Activated T-cell treated with anti-CD3 and anti-CD28 coated beads, Interleukin-2, amount 50 U/mL, for 72 hours (primary cell): ENCODE results near the gene NVL. TPM values are rescaled to one million over a fixed set of nuclear protein-coding genes. Genes with fewer than 3 reads are reported as not detected.
A peak's percentile ranks its signal among the peaks of the same experiment; 100 is the strongest.
"Not testable (repeated sequence)": the region's sequence is repeated elsewhere in the genome, so short reads cannot be mapped to it uniquely, and the experiment has no call there.

Experiments used
- ATAC-seq, 2 donors: fragments of 150-1000 bp; cut with Tn5 transposase; replicated peaks in 1 of 2; 2 replicates each; pipeline ENCODE4 v1.10.0; 2021; ENCODE audit warnings: moderate library complexity in 2 of 2, mild to moderate bottlenecking in 1 of 2
- DNase-seq, 2 donors: peaks; one replicate each; pipeline ENCODE4 v3.0.0; 2021 to 2022; ENCODE audit warnings: mixed read lengths in 1 of 2
- H3K27ac Mint-ChIP-seq: one replicate; pipeline ENCODE4 v1.8.0; 2022; ENCODE audit warnings: mild to moderate bottlenecking, moderate library complexity, mixed read lengths
- H3K27me3 Mint-ChIP-seq: one replicate; pipeline ENCODE4 v1.8.0; 2022; ENCODE audit warnings: low read depth, mixed read lengths
- H3K36me3 Mint-ChIP-seq, 2 donors: one replicate each; pipeline ENCODE4 v1.8.0; 2022; ENCODE audit warnings: mixed read lengths in 2 of 2, mild to moderate bottlenecking in 1 of 2; ENCODE audit not compliant: insufficient read depth in 2 of 2
- H3K4me1 Mint-ChIP-seq: one replicate; pipeline ENCODE4 v1.8.0; 2022; ENCODE audit warnings: low read depth, mixed read lengths
- H3K4me3 Mint-ChIP-seq, 2 donors: one replicate each; pipeline ENCODE4 v1.8.0; 2022; ENCODE audit warnings: mild to moderate bottlenecking in 2 of 2, mixed read lengths in 2 of 2, moderate library complexity in 2 of 2
- H3K9me3 Mint-ChIP-seq, 2 donors: one replicate each; pipeline ENCODE4 v1.8.0; 2022; ENCODE audit warnings: mixed read lengths in 2 of 2
- total RNA-seq, 2 donors: library from RNA; stranded (reverse); gene quantifications; one replicate each; pipeline ENCODE4 v1.2.3, GENCODE V29; 2022

The NVL gene
- total RNA-seq, 2 donors from 2014 or later: 39.0 to 51.7 TPM

DNA sequence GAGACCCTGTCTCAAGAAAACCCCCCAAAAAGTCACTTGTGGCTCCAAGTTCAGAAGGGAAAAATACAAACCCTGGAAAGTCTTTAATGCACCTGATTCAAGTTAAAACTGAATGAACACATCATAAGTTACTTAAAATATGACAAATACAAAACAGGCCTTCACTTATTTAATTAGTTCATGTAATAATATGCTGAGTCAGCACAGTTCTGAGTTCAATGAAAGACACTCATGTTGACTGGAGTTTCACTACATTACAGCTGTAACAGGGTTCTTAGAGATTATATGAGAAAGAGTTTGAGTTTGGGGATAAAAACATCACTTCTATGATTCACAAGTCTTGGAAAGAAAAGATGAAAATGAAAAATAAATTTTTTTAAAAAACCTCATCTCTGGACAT, 96.0 kb downstream of the NVL start:
- Mint-ChIP-seq H3K9me3 (no peaks in the 10 kb centered on the region), H3K27me3 (no peaks in the 10 kb centered on the region), H3K4me3 (no peak overlapping the region), H3K4me1 (no peaks in the 10 kb centered on the region), H3K27ac (no peak overlapping the region), H3K36me3 (peaks cover 0 to 10% of the 10 kb centered on the region in 2 donors)
- no peak for DNase-seq
- ATAC-seq: no peak

DNA sequence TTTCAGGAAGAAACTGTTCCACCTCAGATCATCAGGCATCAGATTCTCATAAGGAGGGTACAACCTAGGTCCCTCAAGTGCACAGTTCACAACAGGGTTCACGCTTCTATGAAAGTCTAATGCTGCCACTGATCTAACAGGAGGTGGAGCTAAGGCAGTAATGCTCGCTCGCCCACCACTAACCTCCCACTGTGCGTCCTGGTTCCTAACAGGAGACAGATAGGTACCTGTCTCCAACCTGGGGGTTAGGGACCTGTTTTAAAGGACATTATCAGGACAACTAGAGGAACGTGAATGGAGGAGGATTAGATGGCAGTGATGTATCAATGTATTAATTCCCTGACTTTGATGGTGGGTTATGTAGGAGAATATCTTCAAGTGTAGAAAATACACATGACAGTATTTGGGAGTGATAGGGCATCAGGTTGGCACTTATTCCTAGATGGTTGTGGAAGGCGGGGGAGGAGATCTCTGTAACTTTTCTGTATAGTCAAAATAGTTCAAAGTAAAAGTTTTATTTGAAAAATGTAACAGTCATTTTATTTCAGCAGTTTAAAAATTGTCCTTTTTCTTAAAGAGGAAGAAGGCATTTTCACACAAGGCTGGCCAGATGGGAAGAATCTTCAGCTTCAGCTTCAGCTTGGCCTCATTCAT, 103.0 kb downstream of the NVL start:
- Mint-ChIP-seq H3K4me3 (no peak overlapping the region), H3K9me3 (no peaks in the 10 kb centered on the region), H3K27me3 (no peaks in the 10 kb centered on the region), H3K4me1 (no peaks in the 10 kb centered on the region), H3K27ac (no peak overlapping the region), H3K36me3 (peaks cover 0 to 15% of the 10 kb centered on the region in 2 donors)
- ATAC-seq: no peak
- no peak for DNase-seq

DNA sequence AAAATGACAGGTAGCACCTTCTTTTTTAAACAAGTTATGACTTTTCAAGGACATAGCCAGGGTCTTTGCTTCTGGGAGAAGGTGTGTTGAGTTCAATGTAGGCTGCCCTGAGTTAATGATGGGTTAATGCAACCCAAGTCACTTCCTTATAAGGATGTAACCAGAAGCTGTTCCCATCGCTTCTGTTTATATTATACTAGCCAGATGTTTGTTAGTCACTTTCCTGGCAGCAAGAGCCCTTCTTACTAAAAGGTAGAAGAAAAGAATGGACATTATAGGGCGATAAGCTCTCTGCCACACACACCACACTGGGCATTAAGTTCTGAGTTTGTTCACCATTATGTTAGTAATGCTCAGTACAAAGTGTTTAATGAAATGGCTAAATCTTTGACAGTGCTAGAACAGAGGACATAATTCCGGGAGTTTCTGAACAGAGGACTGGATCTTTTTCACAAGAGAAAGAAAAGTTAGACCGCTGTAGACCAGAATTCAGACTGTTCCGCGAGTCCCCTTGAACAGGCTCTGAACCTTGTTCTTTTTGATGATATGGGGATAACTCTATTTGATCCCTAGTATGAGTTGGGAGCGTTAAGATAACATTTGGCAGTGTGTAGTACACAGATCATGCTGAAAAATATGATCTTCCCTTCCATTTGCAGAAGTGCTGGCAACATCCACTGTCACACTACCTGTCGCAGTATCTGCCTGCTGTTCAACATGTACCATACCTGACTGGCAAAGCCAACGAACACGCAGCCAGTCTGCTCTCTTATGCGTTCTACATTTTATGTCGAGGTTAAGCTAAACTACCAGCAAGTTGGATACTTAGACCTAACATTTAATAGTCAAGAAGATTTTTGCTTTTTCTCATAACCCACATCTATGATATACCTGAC, 105.9 kb downstream of the NVL start:
- H3K4me1 Mint-ChIP-seq: no peaks in the 10 kb centered on the region
- no peak for ATAC-seq
- H3K27ac Mint-ChIP-seq: peak overlapping the region; percentile 16
- H3K27me3 Mint-ChIP-seq: no peaks in the 10 kb centered on the region
- H3K9me3 Mint-ChIP-seq: no peaks in the 10 kb centered on the region
- H3K36me3 Mint-ChIP-seq: peaks cover 0 to 7% of the 10 kb centered on the region in 2 donors
- no peak overlapping the region for H3K4me3 Mint-ChIP-seq
- DNase-seq: no peak

DNA sequence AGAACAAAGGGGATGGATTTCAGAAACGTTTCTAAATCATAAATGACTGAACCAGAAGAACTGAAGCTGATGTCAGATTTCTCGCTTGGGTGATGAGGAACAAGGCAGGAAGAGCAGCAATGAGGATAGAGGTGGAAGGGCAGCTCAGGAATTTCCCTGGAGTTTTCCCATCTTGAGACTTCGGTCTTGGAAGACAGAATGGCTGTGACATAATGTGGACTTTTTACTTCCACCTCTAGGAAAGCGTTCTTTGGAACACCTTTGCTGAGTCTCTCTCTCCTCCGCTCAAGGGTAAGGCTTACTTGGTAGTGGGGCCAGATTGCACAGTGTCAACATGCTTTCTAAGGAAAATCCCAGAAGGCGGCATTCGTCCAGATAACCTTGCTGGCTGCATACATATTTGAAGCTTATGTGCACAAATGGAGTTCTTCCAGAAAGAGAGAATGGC, 110.3 kb downstream of the NVL start:
- H3K36me3 Mint-ChIP-seq: no peaks in the 10 kb centered on the region
- no peak for DNase-seq

DNA sequence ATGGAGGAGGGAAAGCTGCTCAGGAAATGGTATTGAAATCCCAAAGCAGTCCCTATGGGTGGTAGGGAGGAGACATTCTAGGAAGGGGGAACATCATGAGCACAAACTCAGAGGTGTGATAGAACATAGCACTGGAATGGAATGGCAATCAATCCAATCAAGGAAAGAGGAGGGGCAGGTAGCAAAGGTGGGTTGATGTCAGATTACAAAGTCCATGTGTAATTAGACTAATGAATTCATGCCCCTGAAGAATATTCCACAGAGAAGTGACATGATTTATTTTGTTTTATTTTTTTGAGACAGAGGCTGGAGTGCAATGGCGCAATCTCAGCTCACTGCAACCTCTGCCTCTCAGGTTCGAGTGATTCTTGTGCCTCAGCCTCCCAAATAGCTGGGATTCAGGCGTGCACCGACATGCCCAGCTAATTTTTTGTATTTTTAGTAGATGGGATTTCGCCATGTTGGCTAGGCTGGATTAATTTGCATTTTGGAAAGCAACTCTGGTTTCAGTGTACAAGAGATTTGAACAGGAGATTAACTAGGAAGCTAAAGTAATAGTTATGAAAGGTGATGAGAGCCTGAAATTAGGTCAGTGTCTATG, 110.9 kb downstream of the NVL start:
- Mint-ChIP-seq H3K4me1 (peaks cover under 1% of the 10 kb centered on the region), H3K4me3 (no peak overlapping the region), H3K27ac (no peak overlapping the region), H3K27me3 (no peaks in the 10 kb centered on the region), H3K9me3 (no peaks in the 10 kb centered on the region), H3K36me3 (no peaks in the 10 kb centered on the region)
- no peak for DNase-seq
- no peak for ATAC-seq

More for the DNA sequence above, 110.3 kb downstream of the NVL start:
- no peaks in the 10 kb centered on the region for H3K9me3 Mint-ChIP-seq
- H3K4me3 Mint-ChIP-seq: no peak overlapping the region
- H3K27ac Mint-ChIP-seq: no peak overlapping the region
- H3K4me1 Mint-ChIP-seq: no peaks in the 10 kb centered on the region
- ATAC-seq: no peak
- no peaks in the 10 kb centered on the region for H3K27me3 Mint-ChIP-seq

DNA sequence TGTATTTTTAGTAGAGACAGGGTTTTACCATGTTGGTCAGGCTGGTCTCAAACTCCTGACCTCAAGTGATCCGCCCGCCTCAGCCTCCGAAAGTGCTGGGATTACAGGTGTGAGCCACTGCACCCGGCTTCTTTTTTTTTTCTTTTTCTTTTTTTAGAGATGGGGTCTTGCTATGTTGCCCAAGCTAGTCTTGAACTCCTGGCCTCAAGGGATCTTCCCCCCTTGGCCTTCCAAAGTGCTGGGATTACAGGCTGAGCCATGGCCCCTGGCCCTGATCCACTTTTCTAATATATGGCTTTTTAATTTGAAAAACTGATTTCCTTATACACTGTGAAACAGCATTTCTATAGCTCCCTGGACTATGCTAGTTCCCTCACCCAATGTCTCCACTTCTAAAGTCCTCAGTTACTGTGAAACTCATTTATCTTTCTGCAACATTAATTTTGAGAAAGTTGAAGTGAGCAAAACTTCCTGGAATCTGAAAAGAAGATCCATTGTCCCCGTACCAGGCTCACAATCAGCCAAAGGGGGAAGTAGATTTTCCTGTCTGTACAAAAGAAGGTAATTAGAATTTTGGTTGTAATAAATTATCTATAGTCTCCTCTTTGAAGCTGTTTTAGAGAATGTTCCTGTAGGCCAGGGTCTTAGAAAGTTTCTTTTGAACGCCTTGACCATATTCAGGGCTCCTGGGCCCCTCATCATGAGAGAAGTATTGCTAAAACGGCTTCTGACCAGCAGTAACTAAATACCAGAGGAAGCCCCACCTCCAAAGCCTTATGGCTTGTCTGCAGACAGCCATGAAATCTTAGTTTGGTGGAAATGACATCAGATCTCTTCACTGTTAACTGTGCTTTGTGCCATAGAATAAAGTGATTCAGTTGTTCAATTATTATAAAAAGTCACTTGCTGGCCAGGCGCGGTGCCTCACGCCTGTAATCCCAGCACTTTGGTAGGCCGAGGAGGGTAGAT, 112.0 kb downstream of the NVL start:
- Mint-ChIP-seq H3K4me3 (no peak overlapping the region), H3K4me1 (peaks cover 9% of the 10 kb centered on the region), H3K27me3 (no peaks in the 10 kb centered on the region), H3K27ac (peak overlapping the region; percentile 1), H3K9me3 (no peaks in the 10 kb centered on the region), H3K36me3 (no peaks in the 10 kb centered on the region)
- ATAC-seq (no peak), DNase-seq (no peak)

DNA sequence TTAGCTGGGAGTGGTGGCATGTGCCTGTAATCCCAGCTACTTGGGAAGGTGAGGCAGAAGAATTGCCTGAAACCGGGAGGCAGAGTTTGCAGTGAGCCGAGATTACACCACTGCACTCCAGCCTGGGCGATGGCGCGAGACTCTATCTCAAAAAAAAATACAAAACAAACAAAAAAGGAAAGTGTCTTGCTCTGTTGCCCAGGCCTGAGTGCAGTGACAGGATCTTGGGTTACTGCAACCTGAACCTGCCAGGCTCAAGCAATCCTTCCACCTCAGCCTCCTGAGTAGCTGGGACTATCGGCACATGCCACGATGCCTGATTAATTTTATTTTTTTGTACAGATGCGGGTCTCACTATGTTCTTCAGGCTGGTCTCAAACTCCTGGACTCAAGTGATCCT, 113.6 kb downstream of the NVL start:
- H3K27ac Mint-ChIP-seq: no peak overlapping the region
- no peak overlapping the region for H3K4me3 Mint-ChIP-seq
- H3K36me3 Mint-ChIP-seq: no peaks in the 10 kb centered on the region
- DNase-seq: no peak
- H3K27me3 Mint-ChIP-seq: no peaks in the 10 kb centered on the region
- no peak for ATAC-seq
- H3K4me1 Mint-ChIP-seq: peaks cover 11% of the 10 kb centered on the region
- H3K9me3 Mint-ChIP-seq: no peaks in the 10 kb centered on the region

GRCh38 chr1:224213438-224214119, 116.4 kb downstream of the NVL start:
- ATAC-seq: peak; percentile 63 to 64
- Mint-ChIP-seq H3K27ac (peak overlapping the region; percentile 65), H3K36me3 (no peaks in the 10 kb centered on the region), H3K27me3 (no peaks in the 10 kb centered on the region), H3K9me3 (no peaks in the 10 kb centered on the region), H3K4me1 (peaks cover 11% of the 10 kb centered on the region), H3K4me3 (peak overlapping the region; percentile 9 to 22)
- peak in 1 of 2 donors; percentile 6 for DNase-seq

- no peak for ATAC-seq
- peaks cover 11% of the 10 kb centered on the region for H3K4me1 Mint-ChIP-seq
Observed at GRCh38 chr1:224212618-224213061, 117.3 kb downstream of the NVL start.

DNA sequence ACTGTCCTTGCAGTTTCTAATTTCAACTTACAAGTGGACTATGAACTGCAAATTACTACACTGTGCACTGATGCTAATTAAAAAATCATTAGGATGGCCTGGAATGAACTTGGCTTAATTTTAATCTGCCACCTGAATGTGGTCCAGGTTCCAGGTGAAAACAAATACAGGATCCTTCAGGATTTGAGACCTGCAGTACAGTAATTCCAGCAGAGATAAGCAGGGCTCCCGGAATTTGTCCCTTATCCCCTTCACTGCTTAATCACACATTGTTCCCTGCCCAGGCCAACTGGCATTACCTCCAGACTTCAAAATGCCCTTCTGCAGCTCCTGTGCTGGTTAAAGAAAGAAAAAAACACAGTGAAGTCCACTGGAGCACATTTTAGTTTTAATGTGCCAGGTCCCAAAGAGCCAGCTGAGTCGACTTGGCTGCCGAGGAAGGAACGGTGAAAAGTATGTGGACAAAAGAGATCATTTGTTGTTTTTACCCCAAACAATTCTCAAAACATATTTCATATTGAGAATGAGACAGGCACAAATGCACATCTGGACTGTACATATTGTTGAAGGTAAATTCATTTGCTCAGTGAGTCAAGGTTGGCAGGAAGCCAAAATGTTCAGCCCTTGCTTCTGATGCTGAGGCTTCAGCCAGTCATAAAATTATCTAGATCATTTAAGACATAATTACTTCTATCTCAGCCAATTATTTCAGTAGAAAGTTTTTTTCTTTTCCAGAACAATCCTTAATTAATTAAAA, 118.6 kb downstream of the NVL start:
- Mint-ChIP-seq H3K27ac (no peak overlapping the region), H3K9me3 (no peaks in the 10 kb centered on the region), H3K36me3 (no peaks in the 10 kb centered on the region), H3K27me3 (no peaks in the 10 kb centered on the region), H3K4me3 (no peak overlapping the region), H3K4me1 (peaks cover 11% of the 10 kb centered on the region)
- DNase-seq (no peak), ATAC-seq (no peak)

More at GRCh38 chr1:224212618-224213061, 117.3 kb downstream of the NVL start:
- Mint-ChIP-seq H3K36me3 (no peaks in the 10 kb centered on the region), H3K4me3 (no peak overlapping the region), H3K9me3 (no peaks in the 10 kb centered on the region), H3K27me3 (no peaks in the 10 kb centered on the region), H3K27ac (no peak overlapping the region)
- DNase-seq: no peak

DNA sequence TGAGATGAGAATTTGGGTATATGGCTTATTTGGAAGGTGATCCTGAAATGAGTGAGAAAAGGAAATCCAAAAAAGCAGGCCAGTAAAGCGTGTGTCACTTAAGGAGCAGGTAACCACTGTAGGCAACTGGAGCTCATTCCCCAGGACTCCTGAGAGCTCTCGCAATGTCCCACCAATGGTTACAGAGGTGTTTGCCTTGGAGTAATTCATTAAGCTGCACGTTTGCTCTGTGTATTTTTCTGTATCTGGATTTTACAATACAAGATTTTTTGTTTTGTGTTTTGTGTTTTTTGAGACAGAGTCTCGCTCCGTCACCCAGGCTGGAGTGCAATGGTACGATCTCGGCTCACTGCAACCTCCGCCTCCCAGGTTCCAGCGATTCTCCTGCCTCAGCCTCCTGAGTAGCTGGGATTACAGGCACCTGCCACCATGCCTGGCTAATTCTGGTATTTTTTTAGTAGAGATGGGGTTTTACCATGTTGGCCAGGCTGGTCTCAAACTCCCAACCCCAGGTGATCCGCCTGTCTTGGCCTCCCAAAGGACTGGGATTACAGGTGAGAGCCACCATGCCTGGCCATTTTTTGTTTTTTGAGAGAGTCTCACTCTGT, 123.9 kb downstream of the NVL start:
- DNase-seq, H3K27me3 Mint-ChIP-seq, ATAC-seq, H3K27ac Mint-ChIP-seq, H3K9me3 Mint-ChIP-seq, H3K36me3 Mint-ChIP-seq: not testable (repeated sequence)
- Mint-ChIP-seq H3K4me1 (peaks cover 20% of the 10 kb centered on the region), H3K4me3 (peak overlapping the region; percentile 77 to 80)
